ENCODE results near the gene VWF. TPM values are rescaled to one million over a fixed set of nuclear protein-coding genes. Genes with fewer than 3 reads are reported as not detected.

Gene VWF
- total and polyA plus RNA-seq, 2 of the 13 experiments (the other 11 are each of a cell fraction or from before 2014, with no cell fraction given): 0.20 to 0.25 TPM

DNA sequence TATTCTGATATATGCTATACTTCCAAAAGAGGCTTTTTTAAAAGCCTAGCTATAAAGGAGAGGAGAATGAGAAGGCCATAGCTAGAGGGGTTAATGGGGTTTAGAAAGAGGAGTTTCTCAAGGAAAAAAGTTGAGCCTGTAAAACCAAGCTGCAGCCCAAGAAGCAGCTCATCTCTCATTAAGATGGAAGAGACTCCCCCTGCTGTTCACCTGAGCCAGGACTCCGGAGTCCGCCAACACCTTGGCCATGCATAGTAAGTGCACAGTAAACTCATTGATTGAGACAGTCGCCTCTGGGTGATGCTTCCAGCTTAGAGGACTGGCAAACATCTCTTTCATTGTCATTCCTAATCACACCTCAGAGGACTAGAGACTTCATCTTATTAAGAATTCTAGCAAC, 225.6 kb downstream of the VWF start:
- no peaks in the 10 kb centered on the region for H3K4me1 ChIP-seq (ENCODE audit: insufficient read depth, low read length)
- H3K79me2 ChIP-seq (ENCODE audit: insufficient read depth, low read length): no peaks in the 10 kb centered on the region
- H3K4me3 ChIP-seq (replicated peaks in 1 of 3; ENCODE audit: insufficient read depth in 1 of 3, low read depth in 2 of 3, low read length in 3 of 3): no peak overlapping the region
- in situ Hi-C loops (cut with HindIII; ENCODE audit: extremely low pct_ligation_motif_present, low pct_unique_long_range_greater_than_20kb): no loop called here
- WGBS (ENCODE audit: low lambda C conversion rate): 13% methylated on average over 3 of the region's 3 CpGs
- H3K27me3 ChIP-seq (ENCODE audit: control insufficient read depth in 1 of 2, insufficient read depth in 2 of 2, low read length in 2 of 2): peaks cover 0 to 12% of the 10 kb centered on the region in 2 experiments; a peak in 2 of 5 replicates
- H2AFZ ChIP-seq (ENCODE audit: low read length): no peak overlapping the region
- H3K4me2 ChIP-seq (ENCODE audit: low read depth, low read length): no peak overlapping the region
- no peak overlapping the region for H3K27ac ChIP-seq (ENCODE audit: extremely low read length, insufficient read depth, low read length)
- no TSS peak for BruUV-seq (replicated peaks)
- no peaks in the 10 kb centered on the region for H4K20me1 ChIP-seq (ENCODE audit: insufficient read depth, low read length)
- POLR2A ChIA-PET: no interaction called here
- no peak for FAIRE-seq
- no peak overlapping the region for H3K9ac ChIP-seq (ENCODE audit: insufficient read depth, low read depth, low read length)
- CTCF ChIA-PET (ENCODE audit: low intra/inter-chr PET ratio, low total read pairs): no interaction called here
- DNase-seq (ENCODE audit: low spot score): no peak
- intact Hi-C loops (cut with micrococcal nuclease; ENCODE audit: unreplicated experiment): no loop called here
- no peak for TF ChIP-seq ZZZ3 (CRISPR knock-in tag; IDR thresholded peaks at IDR 0.05; ENCODE audit: borderline replicate concordance)
- 0 out of 2 replicates have a peak, but pooled peaks have one; percentile 8 for TF ChIP-seq CTCF (CRISPR knock-in tag; IDR thresholded peaks at IDR 0.05)
- H3K9me3 ChIP-seq (ENCODE audit: low read length): no peaks in the 10 kb centered on the region
- no peaks in the 10 kb centered on the region for H3K36me3 ChIP-seq (replicated peaks in 1 of 2; ENCODE audit: control insufficient read depth in 1 of 2, insufficient read depth in 2 of 2, low read length in 2 of 2)
- ATAC-seq: no peak

Small RNA genes within 50 kb of the gene (small RNA-seq; reads per million reads assigned to genes)
- gene RN7SL69P (ENCODE audit: insufficient read depth in 2 of 3, insufficient read length in 3 of 3, low read depth in 2 of 3, low replicate concordance in 1 of 3): 0 reads per million in 3 experiments

Other genes starting within 250 kb of the VWF start
- gene ANO2, start 179.4 kb downstream of the VWF start, total RNA-seq (2016; rRNA removed; fragmentation: Illumina TruSeq; extraction: Trizol): not detected in 2 replicates
- 0.10 and 0.18 TPM in 2 replicates for gene ANO2, start 179.4 kb downstream of the VWF start, polyA plus RNA-seq (2011; rRNA removed)
- gene CD9, start 75.7 kb upstream of the VWF start, total RNA-seq (2016; rRNA removed; fragmentation: Illumina TruSeq; extraction: Trizol): 4.3 and 5.8 TPM in 2 replicates
- 38.3 and 40.1 TPM in 2 replicates for gene CD9, start 75.7 kb upstream of the VWF start, polyA plus RNA-seq (2011; rRNA removed)
- gene PLEKHG6, start 186.0 kb upstream of the VWF start, total RNA-seq (2016; rRNA removed; fragmentation: Illumina TruSeq; extraction: Trizol): 13.1 and 18.9 TPM in 2 replicates
- gene PLEKHG6, start 186.0 kb upstream of the VWF start, polyA plus RNA-seq (2011; rRNA removed): 17.0 and 26.8 TPM in 2 replicates
- 21.9 and 41.5 TPM in 2 replicates for gene TNFRSF1A, start 217.4 kb upstream of the VWF start, total RNA-seq (2016; rRNA removed; fragmentation: Illumina TruSeq; extraction: Trizol)
- 41.4 and 61.2 TPM in 2 replicates for gene TNFRSF1A, start 217.4 kb upstream of the VWF start, polyA plus RNA-seq (2011; rRNA removed)

Measured in HepG2 (cell line).